C4-2B (cell line): ENCODE results near the gene EHD2.

Experiments used
- CTCF ChIP-seq: fragments of 450-650 bp; conservative IDR thresholded peaks from 2 replicates; pipeline ENCODE4 v1.5.1; 2017; ENCODE audit warnings: mild to moderate bottlenecking
- ZFX ChIP-seq: fragments of 450-650 bp; IDR thresholded peaks from 2 replicates; pipeline ENCODE4 v1.6.1; 2017

GRCh38 chr19:47792616-47793015, 79.4 kb downstream of the EHD2 start:
- no peak for TF ChIP-seq CTCF
- no peak for TF ChIP-seq ZFX
